Erythroblast (primary cell): ENCODE results near the gene ING4.

Experiments
- GATA1 ChIP-seq: IDR thresholded peaks from 2 replicates; pipeline ENCODE4 v1.6.1; 2011; ENCODE audit warnings: low read depth, mild to moderate bottlenecking, control low read depth, low read length, moderate library complexity
- POLR2A ChIP-seq: IDR thresholded peaks from 2 replicates; pipeline ENCODE4 v1.6.1; 2011; ENCODE audit warnings: mild to moderate bottlenecking, low read length

DNA sequence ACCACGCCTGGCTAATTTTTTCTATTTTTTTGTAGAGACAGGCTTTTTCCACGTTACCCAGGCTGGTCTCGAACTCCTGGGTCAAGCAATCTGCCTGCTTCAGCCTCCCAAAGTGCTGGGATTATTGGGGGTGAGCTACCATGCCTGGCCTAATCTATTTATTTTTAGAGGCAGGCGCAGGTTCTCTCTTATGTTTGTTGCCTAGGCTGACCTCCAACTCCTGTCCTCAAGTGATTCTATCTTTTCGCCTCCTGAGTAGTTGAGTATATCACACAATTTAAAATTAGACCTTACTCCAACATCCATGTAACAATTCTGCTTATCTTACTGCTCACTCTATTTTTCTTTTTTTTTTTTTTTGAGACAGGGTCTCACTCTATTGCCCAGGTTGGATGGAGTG is 8.9 kb downstream of the ING4 start:
- TF ChIP-seq POLR2A, result no peak
- TF ChIP-seq GATA1, result no peak
